AG04449 (cell line): ENCODE data around the gene PARP9.

ENCODE experiments used
- CTCF ChIA-PET: fragments of 350-600 bp; formaldehyde crosslinking; extraction: SDS; loops from one replicate; lab custom pipeline; 2021; ENCODE audit warnings: antibody characterized with exemption; lab: Yijun Ruan, JAX
- POLR2A ChIA-PET: fragments of 400-600, 350-600 bp; formaldehyde crosslinking; extraction: SDS; loops from one replicate; lab custom pipeline; 2020; ENCODE audit warnings: antibody characterized with exemption, inconsistent platforms; lab: Yijun Ruan, JAX
- DNase-seq: peaks from one replicate; pipeline ENCODE4 v3.0.0-alpha.2; 2010; ENCODE audit warnings: low read depth, low spot score
- H3K4me3 ChIP-seq: 2 replicates; pipeline ENCODE4 v1.5.1; 2011; ENCODE audit warnings: low read depth, mild to moderate bottlenecking, control low read depth, low read length
- TF ChIP-seq, protein P1 (sequence below): IDR thresholded peaks from one replicate; pipeline ENCODE4 v1.5.1; 2011; ENCODE audit warnings: mild to moderate bottlenecking, moderate library complexity, low read length, control low read depth, inconsistent platforms; ENCODE audit not compliant: insufficient read depth; ENCODE audit errors: missing control alignments

PARP9 gene

DNA sequence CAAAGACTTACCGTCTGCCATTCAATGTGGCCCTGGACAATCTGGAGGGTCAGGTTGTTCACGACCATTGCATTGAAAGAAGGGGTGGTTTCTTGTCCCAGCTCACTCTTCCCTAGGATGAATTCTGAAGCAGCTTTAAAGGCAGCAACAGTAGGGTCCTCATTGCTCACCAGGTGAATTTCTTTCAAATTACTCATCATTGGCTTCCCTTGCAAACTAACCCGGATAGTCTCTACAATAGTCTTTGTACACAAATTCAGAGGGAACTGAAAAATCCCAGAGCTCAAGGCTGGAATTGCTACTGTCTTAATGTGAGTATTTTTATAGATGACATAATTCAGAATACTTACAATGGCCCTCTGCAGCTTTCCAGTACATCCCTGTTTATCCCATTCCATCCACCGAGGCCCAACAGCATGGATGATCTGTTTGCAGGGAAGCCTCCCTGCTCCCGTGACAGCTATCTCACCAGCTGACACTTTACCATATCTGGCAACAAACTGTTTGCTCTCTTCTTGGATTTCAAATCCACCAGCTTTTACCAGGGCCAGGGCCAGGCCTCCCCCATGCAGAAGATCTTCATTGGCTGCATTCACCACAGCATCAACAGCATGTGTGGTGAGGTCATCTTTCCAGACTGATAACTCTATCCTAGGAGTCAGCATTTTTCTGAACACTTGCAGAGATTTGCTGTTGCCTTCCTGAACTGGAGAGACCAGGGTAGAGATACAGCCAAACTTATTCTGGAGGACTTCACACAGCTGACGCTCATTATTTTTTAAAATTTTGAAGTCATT, 8.6 kb downstream of the PARP9 start:
- no peak for DNase-seq

DNA sequence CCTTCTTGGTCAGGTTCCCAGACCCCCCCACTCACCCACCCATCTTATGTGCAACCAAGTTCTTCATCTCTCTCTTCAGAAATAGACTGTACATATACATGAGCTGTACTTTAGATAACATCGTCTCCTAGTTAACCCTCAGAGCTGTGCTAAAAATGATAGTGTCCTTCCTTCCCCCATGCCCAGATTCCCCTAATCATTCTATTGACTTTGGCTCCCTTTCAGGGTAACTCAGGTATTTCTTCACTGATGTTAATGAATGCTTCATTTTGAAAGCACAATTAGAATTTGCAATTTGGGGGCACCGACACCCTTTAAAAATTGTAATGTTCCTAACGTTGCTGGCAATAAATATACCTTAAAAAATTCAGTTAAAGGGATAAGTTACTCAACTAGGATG, 10.9 kb downstream of the PARP9 start:
- POLR2A ChIA-PET: no interaction called here
- TF ChIP-seq, protein P1, sequence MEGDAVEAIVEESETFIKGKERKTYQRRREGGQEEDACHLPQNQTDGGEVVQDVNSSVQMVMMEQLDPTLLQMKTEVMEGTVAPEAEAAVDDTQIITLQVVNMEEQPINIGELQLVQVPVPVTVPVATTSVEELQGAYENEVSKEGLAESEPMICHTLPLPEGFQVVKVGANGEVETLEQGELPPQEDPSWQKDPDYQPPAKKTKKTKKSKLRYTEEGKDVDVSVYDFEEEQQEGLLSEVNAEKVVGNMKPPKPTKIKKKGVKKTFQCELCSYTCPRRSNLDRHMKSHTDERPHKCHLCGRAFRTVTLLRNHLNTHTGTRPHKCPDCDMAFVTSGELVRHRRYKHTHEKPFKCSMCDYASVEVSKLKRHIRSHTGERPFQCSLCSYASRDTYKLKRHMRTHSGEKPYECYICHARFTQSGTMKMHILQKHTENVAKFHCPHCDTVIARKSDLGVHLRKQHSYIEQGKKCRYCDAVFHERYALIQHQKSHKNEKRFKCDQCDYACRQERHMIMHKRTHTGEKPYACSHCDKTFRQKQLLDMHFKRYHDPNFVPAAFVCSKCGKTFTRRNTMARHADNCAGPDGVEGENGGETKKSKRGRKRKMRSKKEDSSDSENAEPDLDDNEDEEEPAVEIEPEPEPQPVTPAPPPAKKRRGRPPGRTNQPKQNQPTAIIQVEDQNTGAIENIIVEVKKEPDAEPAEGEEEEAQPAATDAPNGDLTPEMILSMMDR: no peak
- no peak overlapping the region for H3K4me3 ChIP-seq
- CTCF ChIA-PET: interaction anchor here (0.8 kb wide), 1 partner anchor 11 kb away, joined by 3 read pairs; the partner anchor contains the start of genes DTX3L and PARP9
- no peak for DNase-seq

More for the DNA sequence above, 8.6 kb downstream of the PARP9 start:
- ChIA-PET CTCF (interaction anchor here (0.7 to 12.1 kb wide), 2 partner anchors 74 to 123 kb away, joined by 3 to 181 read pairs; partner anchors contain the start of gene PARP14), POLR2A (no interaction called here)
- TF ChIP-seq, protein P1: no peak
- H3K4me3 ChIP-seq: no peak overlapping the region

GRCh38 chr3:122548619-122549018, 15.5 kb downstream of the PARP9 start:
- ChIA-PET POLR2A (interaction anchor here (1.4 kb wide), 1 partner anchor 15 kb away, joined by 4 read pairs; no protein-coding TSS in a partner anchor), CTCF (interaction anchor here (0.7 to 1.7 kb wide), 4 partner anchors 12 to 156 kb away, joined by 3 to 5 read pairs (median 4); no protein-coding TSS in a partner anchor)
- DNase-seq: no peak
- H3K4me3 ChIP-seq: no peak overlapping the region
- TF ChIP-seq, protein P1: no peak

DNA sequence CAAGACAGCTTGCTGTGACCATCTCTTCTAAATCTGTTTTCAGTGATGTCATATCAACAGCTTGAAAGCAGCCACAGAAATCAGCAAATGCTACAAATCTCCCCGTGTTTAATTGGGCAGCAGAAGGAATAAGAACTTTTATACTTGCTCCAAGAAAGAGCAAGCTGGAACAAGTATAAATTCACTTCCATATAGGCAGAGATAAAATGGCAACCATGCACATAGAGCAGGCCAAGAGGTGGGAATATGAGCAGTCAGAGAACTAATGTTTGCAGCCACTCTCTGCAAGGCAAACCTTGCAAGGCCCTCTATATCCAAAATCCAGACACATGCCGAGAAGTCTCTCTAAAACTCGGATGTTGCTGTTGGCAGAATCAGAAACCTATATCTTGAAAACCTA, 16.0 kb downstream of the PARP9 start:
- POLR2A ChIA-PET: interaction anchor here (1.4 kb wide), 1 partner anchor 14 kb away, joined by 4 read pairs; no protein-coding TSS in a partner anchor
- TF ChIP-seq, protein P1: no peak
- H3K4me3 ChIP-seq: no peak overlapping the region
- CTCF ChIA-PET: interaction anchor here (1.1 to 1.5 kb wide), 2 partner anchors 131 to 155 kb away, joined by 3 to 4 read pairs; no protein-coding TSS in a partner anchor
- DNase-seq: no peak

GRCh38 chr3:122546151-122546550, 17.9 kb downstream of the PARP9 start:
- TF ChIP-seq, protein P1: no peak
- H3K4me3 ChIP-seq: no peak overlapping the region
- POLR2A ChIA-PET: no interaction called here
- CTCF ChIA-PET: interaction anchor here (1.0 to 1.4 kb wide), 2 partner anchors 14 to 133 kb away, joined by 3 to 5 read pairs; no protein-coding TSS in a partner anchor
- no peak for DNase-seq

GRCh38 chr3:122538956-122539490, 25.1 kb downstream of the PARP9 start:
- DNase-seq: no peak
- POLR2A ChIA-PET: no interaction called here
- CTCF ChIA-PET: interaction anchor here (0.5 kb wide), 1 partner anchor 15 kb away, joined by 3 read pairs; no protein-coding TSS in a partner anchor
- TF ChIP-seq, protein P1: no peak
- no peak overlapping the region for H3K4me3 ChIP-seq
